Fibroblast of lung (primary cell): ENCODE results near the gene ALOX5.

Experiments
- CTCF ChIP-seq, 2 donors: IDR thresholded peaks in 1 of 2; conservative IDR thresholded peaks in 1 of 2; 1 replicate in 1 of 2; 2 replicates in 1 of 2; pipeline ENCODE4 v1.5.1; 2011 to 2012; ENCODE audit warnings: low read length in 2 of 2, control low read depth in 1 of 2, inconsistent platforms in 1 of 2, low read depth in 1 of 2, mild to moderate bottlenecking in 1 of 2
- EZH2 ChIP-seq: IDR thresholded peaks from 2 replicates; pipeline ENCODE4 v1.5.1; 2012; ENCODE audit warnings: low read length, control low read depth, mild to moderate bottlenecking; ENCODE audit errors: missing control alignments

- TF ChIP-seq CTCF (conservative IDR thresholded peaks at IDR 0.05 in 1 of 2, IDR thresholded peaks at IDR 0.05 in 1 of 2; ENCODE audit: low read depth in 1 of 2, low read length in 2 of 2) (no peak), EZH2 (no peak)
Observed at GRCh38 chr10:45468079-45468478, 94.1 kb downstream of the ALOX5 start.
